Memory B cell (primary cell): ENCODE measurements around the gene CATSPERE.
"Not testable (repeated sequence)": the region's sequence is repeated elsewhere in the genome, so short reads cannot be mapped to it uniquely, and the experiment has no call there.

Experiments used
- ATAC-seq: fragments of 150-1000 bp; cut with Tn5 transposase; 2 replicates; pipeline ENCODE4 v1.10.0; 2021; ENCODE audit warnings: low read depth, mild to moderate bottlenecking, moderate library complexity
- DNase-seq, 2 donors: peaks; one replicate each; pipeline ENCODE4 v3.0.0; 2022; ENCODE audit warnings: low spot score in 2 of 2
- H3K27ac Mint-ChIP-seq: one replicate; pipeline ENCODE4 v1.8.0; 2022; ENCODE audit warnings: mild to moderate bottlenecking, moderate library complexity, mixed read lengths
- H3K27me3 Mint-ChIP-seq: one replicate; pipeline ENCODE4 v1.8.0; 2022; ENCODE audit warnings: mixed read lengths
- H3K36me3 Mint-ChIP-seq: one replicate; pipeline ENCODE4 v1.8.0; 2022; ENCODE audit warnings: mild to moderate bottlenecking, mixed read lengths
- H3K4me1 Mint-ChIP-seq: one replicate; pipeline ENCODE4 v1.8.0; 2022; ENCODE audit warnings: mixed read lengths
- H3K4me3 Mint-ChIP-seq: one replicate; pipeline ENCODE4 v1.8.0; 2022; ENCODE audit warnings: mild to moderate bottlenecking, moderate library complexity, mixed read lengths
- H3K9me3 Mint-ChIP-seq: one replicate; pipeline ENCODE4 v1.8.0; 2022; ENCODE audit warnings: mixed read lengths

Gene CATSPERE

DNA sequence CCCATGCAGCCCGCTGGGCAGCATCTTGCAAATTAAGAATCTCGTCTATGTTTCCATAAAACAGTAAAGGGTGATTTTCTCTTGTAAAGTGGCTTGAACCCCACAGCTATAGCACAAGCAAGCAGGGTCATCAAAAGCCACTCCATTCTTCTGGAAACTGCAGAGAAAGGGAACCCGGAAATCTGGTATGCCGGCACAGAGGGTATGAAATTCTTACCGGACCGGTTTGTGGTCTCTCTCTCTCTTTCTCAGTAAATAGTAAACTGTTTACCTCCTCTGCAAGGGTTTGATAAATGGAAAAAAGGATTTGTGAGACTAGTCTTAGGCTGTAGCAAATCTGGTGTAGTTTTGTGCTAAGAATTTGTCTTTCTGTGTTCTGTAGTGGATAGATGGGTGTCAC lies 6.7 kb upstream of the CATSPERE start:
- Mint-ChIP-seq H3K4me1 (peaks cover 17% of the 10 kb centered on the region), H3K27me3 (no peaks in the 10 kb centered on the region), H3K9me3 (peaks cover 2% of the 10 kb centered on the region), H3K4me3 (no peak overlapping the region), H3K27ac (no peak overlapping the region), H3K36me3 (peaks cover under 1% of the 10 kb centered on the region)
- no peak for DNase-seq
- no peak for ATAC-seq

- Mint-ChIP-seq H3K9me3 (peaks cover 2% of the 10 kb centered on the region), H3K4me1 (peaks cover 7% of the 10 kb centered on the region), H3K4me3 (no peak overlapping the region), H3K27ac (no peak overlapping the region), H3K36me3 (no peaks in the 10 kb centered on the region), H3K27me3 (no peaks in the 10 kb centered on the region)
- no peak for ATAC-seq
- no peak for DNase-seq
Measured at GRCh38 chr1:244456586-244456985, 4.5 kb upstream of the CATSPERE start.

DNA sequence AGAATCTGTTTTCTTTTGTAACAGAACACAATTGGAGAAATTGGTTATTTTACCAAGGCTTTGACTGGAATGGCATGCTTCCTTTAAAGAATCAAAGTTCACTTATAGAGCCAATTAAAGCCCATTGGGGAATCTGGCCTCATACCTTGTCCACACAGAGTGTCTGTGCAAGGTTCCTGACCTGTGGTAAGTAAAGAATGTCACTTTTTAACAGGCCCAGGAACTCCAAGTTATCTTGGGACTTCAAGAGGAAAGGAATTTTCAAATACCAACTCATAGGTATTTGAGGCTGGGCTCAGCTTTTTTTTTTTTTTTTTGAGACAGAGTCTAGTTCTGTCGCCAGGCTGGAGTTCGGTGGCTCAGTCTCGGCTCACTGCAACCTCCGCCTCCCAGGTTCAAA lies 2.3 kb upstream of the CATSPERE start:
- Mint-ChIP-seq H3K4me3 (no peak overlapping the region), H3K9me3 (no peaks in the 10 kb centered on the region), H3K4me1 (peaks cover 5% of the 10 kb centered on the region), H3K27me3 (no peaks in the 10 kb centered on the region), H3K36me3 (no peaks in the 10 kb centered on the region), H3K27ac (no peak overlapping the region)
- ATAC-seq (no peak), DNase-seq (no peak)

DNA sequence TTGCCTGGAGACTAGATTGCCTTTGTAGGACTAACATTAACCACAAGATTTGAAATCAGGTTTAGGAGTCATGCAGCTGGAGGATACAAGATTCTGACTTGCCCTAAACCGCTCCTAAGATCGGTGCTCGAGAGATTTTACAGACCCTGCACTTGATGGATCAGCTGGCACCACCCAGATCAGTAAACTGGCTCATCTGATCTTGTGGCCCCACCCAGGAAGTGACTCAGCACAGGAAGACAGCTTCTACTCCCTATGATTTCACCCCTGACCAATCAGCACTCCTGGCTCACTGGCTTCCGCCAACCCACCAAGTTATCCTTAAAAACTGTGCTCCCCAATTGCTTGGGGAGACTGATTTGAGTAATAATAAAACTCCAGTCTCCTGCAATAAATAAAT lies 876 bp upstream of the CATSPERE start:
- no peaks in the 10 kb centered on the region for H3K27me3 Mint-ChIP-seq
- no peak overlapping the region for H3K27ac Mint-ChIP-seq
- peak overlapping the region; percentile 46 for H3K4me3 Mint-ChIP-seq
- H3K9me3 Mint-ChIP-seq = no peaks in the 10 kb centered on the region
- no peaks in the 10 kb centered on the region for H3K36me3 Mint-ChIP-seq
- ATAC-seq (no peak), DNase-seq (no peak)
- H3K4me1 Mint-ChIP-seq = peaks cover 5% of the 10 kb centered on the region

- no peak for DNase-seq
- H3K4me3 Mint-ChIP-seq = no peak overlapping the region
- H3K27ac Mint-ChIP-seq = no peak overlapping the region
- peaks cover 2% of the 10 kb centered on the region for H3K9me3 Mint-ChIP-seq
- ATAC-seq = no peak
- no peaks in the 10 kb centered on the region for H3K4me1 Mint-ChIP-seq
- no peaks in the 10 kb centered on the region for H3K36me3 Mint-ChIP-seq
- H3K27me3 Mint-ChIP-seq = no peaks in the 10 kb centered on the region
Measured at GRCh38 chr1:244466724-244467123, 5.7 kb downstream of the CATSPERE start.

DNA sequence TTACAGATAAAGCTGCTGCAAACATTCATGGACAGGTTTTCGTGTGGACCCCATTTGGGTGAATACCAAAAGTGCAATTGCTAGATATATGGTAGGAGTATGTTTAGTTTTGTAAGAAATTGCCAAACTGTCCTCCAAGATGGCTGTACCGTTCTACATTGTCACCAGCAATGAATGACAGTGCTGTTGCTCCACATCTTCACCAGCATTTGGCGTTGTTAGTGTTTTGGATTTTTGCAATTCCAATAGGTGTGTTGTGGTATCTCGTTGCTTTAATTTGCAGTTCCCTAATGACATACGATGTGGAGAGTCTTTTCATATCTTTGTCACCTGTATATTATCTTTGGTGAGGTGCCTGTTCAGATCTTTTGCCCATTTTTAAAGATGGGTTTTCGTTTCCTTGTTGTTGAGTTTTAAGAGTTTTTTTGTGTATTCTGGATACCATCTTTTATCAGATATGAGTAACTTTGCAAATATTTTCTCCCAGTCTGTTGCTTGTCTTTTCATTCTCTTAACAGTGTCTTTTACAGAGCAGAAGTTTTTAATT lies 12.1 kb downstream of the CATSPERE start:
- Mint-ChIP-seq H3K9me3 (peaks cover 4% of the 10 kb centered on the region), H3K4me1 (no peaks in the 10 kb centered on the region), H3K4me3 (no peak overlapping the region), H3K27me3 (no peaks in the 10 kb centered on the region), H3K27ac (no peak overlapping the region), H3K36me3 (peaks cover 20% of the 10 kb centered on the region)
- ATAC-seq (no peak), DNase-seq (no peak)

- not testable (repeated sequence) for H3K9me3 Mint-ChIP-seq, H3K4me3 Mint-ChIP-seq, H3K4me1 Mint-ChIP-seq, H3K27ac Mint-ChIP-seq, DNase-seq, H3K27me3 Mint-ChIP-seq, ATAC-seq
- H3K36me3 Mint-ChIP-seq = peaks cover 27% of the 10 kb centered on the region
Measured at GRCh38 chr1:244484971-244485370, 23.9 kb downstream of the CATSPERE start.

DNA sequence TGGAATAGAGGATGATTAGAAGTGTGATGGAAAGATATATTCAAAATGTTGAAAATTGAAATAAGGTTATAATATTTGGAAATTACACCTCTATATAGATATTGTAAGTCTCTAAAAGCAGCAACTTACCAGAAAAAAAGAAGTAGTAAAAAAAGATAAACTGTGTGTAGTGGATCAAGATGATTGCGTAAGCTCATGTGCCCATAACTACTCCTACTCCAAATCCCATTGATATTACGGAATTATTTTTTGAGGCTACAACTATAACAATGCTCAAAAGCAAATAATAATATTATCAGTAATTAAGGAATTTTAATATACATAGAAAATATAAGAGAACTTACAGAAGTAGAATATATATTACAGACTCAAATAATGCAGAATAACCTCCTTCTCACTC lies 33.6 kb downstream of the CATSPERE start:
- H3K27ac Mint-ChIP-seq = no peak overlapping the region
- ATAC-seq (no peak), DNase-seq (no peak)
- peaks cover 4% of the 10 kb centered on the region for H3K36me3 Mint-ChIP-seq
- H3K4me1 Mint-ChIP-seq = no peaks in the 10 kb centered on the region
- no peaks in the 10 kb centered on the region for H3K9me3 Mint-ChIP-seq
- no peak overlapping the region for H3K4me3 Mint-ChIP-seq
- no peaks in the 10 kb centered on the region for H3K27me3 Mint-ChIP-seq

DNA sequence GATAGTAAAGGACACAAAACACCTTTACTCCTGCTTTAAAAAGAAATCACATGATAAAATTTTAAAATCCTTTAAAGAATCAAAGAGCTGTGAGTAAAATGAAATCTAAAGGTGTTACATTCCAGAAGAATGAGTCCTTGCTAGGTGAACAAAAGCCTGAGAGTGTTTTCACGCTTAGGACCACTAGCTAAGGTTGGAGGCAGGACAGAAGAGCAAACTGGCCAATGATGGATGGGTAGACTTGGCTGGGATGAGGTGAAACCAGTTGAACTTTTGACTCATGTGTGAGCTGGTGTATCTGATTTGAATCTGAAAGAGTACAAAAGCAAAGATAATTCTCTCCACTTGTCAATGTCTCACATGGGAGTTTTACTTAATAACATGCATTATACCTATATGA lies 35.1 kb downstream of the CATSPERE start:
- ATAC-seq (no peak), DNase-seq (no peak)
- Mint-ChIP-seq H3K4me1 (no peaks in the 10 kb centered on the region), H3K27ac (no peak overlapping the region), H3K27me3 (no peaks in the 10 kb centered on the region), H3K36me3 (peaks cover 3% of the 10 kb centered on the region), H3K4me3 (no peak overlapping the region), H3K9me3 (no peaks in the 10 kb centered on the region)

DNA sequence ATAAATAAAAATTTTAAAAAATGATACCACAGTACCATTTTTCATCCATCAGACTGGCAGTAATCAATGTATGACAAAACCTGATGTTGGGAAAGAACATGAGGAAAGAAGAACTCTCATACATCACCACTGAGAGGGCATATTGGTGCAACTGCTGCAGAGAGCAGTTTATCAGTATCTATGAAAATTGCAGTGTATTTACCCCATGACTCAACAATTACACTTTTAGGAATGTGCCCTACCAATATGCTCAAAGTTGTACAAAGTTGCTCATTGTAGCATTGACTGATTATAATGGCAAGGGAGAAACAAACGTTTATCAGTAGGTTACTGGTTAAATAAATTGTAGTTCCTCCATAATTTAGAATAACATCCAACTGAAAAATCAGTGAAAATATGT lies 36.7 kb downstream of the CATSPERE start:
- no peak overlapping the region for H3K27ac Mint-ChIP-seq
- no peak for ATAC-seq
- no peak overlapping the region for H3K4me3 Mint-ChIP-seq
- no peak for DNase-seq
- H3K9me3 Mint-ChIP-seq = no peaks in the 10 kb centered on the region
- no peaks in the 10 kb centered on the region for H3K4me1 Mint-ChIP-seq
- H3K27me3 Mint-ChIP-seq = no peaks in the 10 kb centered on the region
- peaks cover 4% of the 10 kb centered on the region for H3K36me3 Mint-ChIP-seq

DNA sequence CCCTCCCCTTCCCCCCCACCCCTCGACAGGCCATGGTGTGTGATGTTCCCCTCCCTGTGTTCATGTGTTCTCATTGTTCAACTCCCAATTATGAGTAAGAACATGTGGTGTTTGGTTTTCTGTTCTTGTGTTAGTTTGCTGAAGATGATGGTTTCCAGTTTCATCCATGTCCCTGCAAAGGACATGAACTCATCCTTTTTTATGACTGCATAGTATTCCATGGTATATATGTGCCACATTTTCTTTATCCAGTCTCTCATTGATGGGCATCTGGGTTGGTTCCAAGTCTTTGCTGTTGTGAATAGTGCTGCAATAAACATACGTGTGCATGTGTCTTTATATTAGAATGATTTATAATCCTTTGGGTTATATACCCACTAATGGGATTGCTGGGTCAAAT lies 38.4 kb downstream of the CATSPERE start:
- not testable (repeated sequence) for H3K4me1 Mint-ChIP-seq, H3K4me3 Mint-ChIP-seq, H3K9me3 Mint-ChIP-seq, H3K27ac Mint-ChIP-seq, H3K27me3 Mint-ChIP-seq, ATAC-seq, DNase-seq, H3K36me3 Mint-ChIP-seq

GRCh38 chr1:244500515-244500914 lies 39.4 kb downstream of the CATSPERE start:
- ATAC-seq, DNase-seq, H3K4me3 Mint-ChIP-seq, H3K9me3 Mint-ChIP-seq, H3K27ac Mint-ChIP-seq, H3K36me3 Mint-ChIP-seq, H3K27me3 Mint-ChIP-seq, H3K4me1 Mint-ChIP-seq: not testable (repeated sequence)

GRCh38 chr1:244502630-244503029 lies 41.6 kb downstream of the CATSPERE start:
- Mint-ChIP-seq H3K36me3 (peaks cover 11% of the 10 kb centered on the region), H3K4me1 (no peaks in the 10 kb centered on the region), H3K9me3 (peaks cover 7% of the 10 kb centered on the region), H3K27me3 (no peaks in the 10 kb centered on the region), H3K4me3 (no peak overlapping the region), H3K27ac (no peak overlapping the region)
- DNase-seq (no peak), ATAC-seq (no peak)

GRCh38 chr1:244513493-244513892 lies 52.4 kb downstream of the CATSPERE start:
- H3K4me1 Mint-ChIP-seq = no peaks in the 10 kb centered on the region
- ATAC-seq = no peak
- H3K9me3 Mint-ChIP-seq = peaks cover 13% of the 10 kb centered on the region
- no peak overlapping the region for H3K4me3 Mint-ChIP-seq
- peaks cover 4% of the 10 kb centered on the region for H3K27me3 Mint-ChIP-seq
- no peak for DNase-seq
- H3K27ac Mint-ChIP-seq = no peak overlapping the region
- H3K36me3 Mint-ChIP-seq = peaks cover 25% of the 10 kb centered on the region

GRCh38 chr1:244515680-244516079 lies 54.6 kb downstream of the CATSPERE start:
- Mint-ChIP-seq H3K4me1 (no peaks in the 10 kb centered on the region), H3K4me3 (no peak overlapping the region), H3K9me3 (peaks cover 12% of the 10 kb centered on the region), H3K36me3 (peaks cover 27% of the 10 kb centered on the region), H3K27ac (no peak overlapping the region), H3K27me3 (peaks cover 4% of the 10 kb centered on the region)
- ATAC-seq (no peak), DNase-seq (no peak)
